SK-N-SH treated with all-trans-retinoic acid at 6 μM for 48 hours (cell line): Measurements from ENCODE around the gene MT1M.

Source experiments
- ATAC-seq: fragments of 200-7000 bp; cut with Tn5 transposase; 3 replicates; pipeline ENCODE4 v1.9.1; 2020; ENCODE audit warnings: mild to moderate bottlenecking, moderate library complexity
- ARNTL ChIP-seq: fragments of 450-650 bp; formaldehyde crosslinking; IDR thresholded peaks from 2 replicates; pipeline ENCODE4 v1.5.0; 2020; ENCODE audit warnings: low read depth, mild to moderate bottlenecking, moderate library complexity, borderline replicate concordance
- BACH2 ChIP-seq: fragments of 250-450 bp; sonication (Bioruptor Pico); IDR thresholded peaks from 2 replicates; pipeline ENCODE4 v1.9.0; 2021; ENCODE audit warnings: mild to moderate bottlenecking, borderline replicate concordance
- CSDC2 ChIP-seq: fragments of 250-450 bp; sonication (Bioruptor Pico); IDR thresholded peaks from 2 replicates; pipeline ENCODE4 v1.5.0; 2020; ENCODE audit warnings: mild to moderate bottlenecking, moderate library complexity
- CSRNP3 ChIP-seq: fragments of 250-450 bp; sonication (Bioruptor Pico); IDR thresholded peaks from 2 replicates; pipeline ENCODE4 v1.5.1; 2021; ENCODE audit warnings: mild to moderate bottlenecking, moderate library complexity
- ESRRG ChIP-seq: fragments of 250-450 bp; sonication (Bioruptor Pico); IDR thresholded peaks from 2 replicates; pipeline ENCODE4 v1.6.1; 2021; ENCODE audit warnings: mild to moderate bottlenecking
- GLIS3 ChIP-seq: fragments of 250-450 bp; sonication (Bioruptor Pico); IDR thresholded peaks from 2 replicates; pipeline ENCODE4 v1.5.0; 2020; ENCODE audit warnings: mild to moderate bottlenecking, moderate library complexity
- ISL1 ChIP-seq: fragments of 250-450 bp; sonication (Bioruptor Pico); IDR thresholded peaks from 2 replicates; pipeline ENCODE4 v2.1.2; 2022; ENCODE audit warnings: mild to moderate bottlenecking, moderate library complexity
- OSR1 ChIP-seq: fragments of 250-450 bp; sonication (Bioruptor Pico); IDR thresholded peaks from 2 replicates; pipeline ENCODE4 v1.8.0; 2022; ENCODE audit warnings: moderate library complexity, mild to moderate bottlenecking, inconsistent platforms
- PATZ1 ChIP-seq: fragments of 250-450 bp; sonication (Bioruptor Pico); IDR thresholded peaks from 2 replicates; pipeline ENCODE4 v1.8.0; 2020; ENCODE audit warnings: mild to moderate bottlenecking, moderate library complexity, borderline replicate concordance
- PPARA ChIP-seq: fragments of 250-450 bp; sonication (Bioruptor Pico); IDR thresholded peaks from 2 replicates; pipeline ENCODE4 v1.5.0; 2020; ENCODE audit warnings: mild to moderate bottlenecking, borderline replicate concordance
- RARB ChIP-seq: fragments of 250-450 bp; sonication (Bioruptor Pico); IDR thresholded peaks from 2 replicates; pipeline ENCODE4 v1.8.0; 2021; ENCODE audit warnings: mild to moderate bottlenecking, moderate library complexity
- TCF4 ChIP-seq: fragments of 250-450 bp; sonication (Bioruptor Pico); IDR thresholded peaks from 2 replicates; pipeline ENCODE4 v1.8.0; 2021; ENCODE audit warnings: mild to moderate bottlenecking, moderate library complexity, borderline replicate concordance
- TOX ChIP-seq: fragments of 250-450 bp; sonication (Bioruptor Pico); IDR thresholded peaks from 2 replicates; pipeline ENCODE4 v1.8.0; 2021; ENCODE audit warnings: mild to moderate bottlenecking, moderate library complexity, borderline replicate concordance
- TSHZ2 ChIP-seq: fragments of 250-450 bp; sonication (Bioruptor Pico); IDR thresholded peaks from 2 replicates; pipeline ENCODE4 v1.5.0; 2020; ENCODE audit warnings: mild to moderate bottlenecking, moderate library complexity
- ZC3H10 ChIP-seq: fragments of 250-450 bp; sonication (Bioruptor Pico); IDR thresholded peaks from 2 replicates; pipeline ENCODE4 v1.5.1; 2021; ENCODE audit warnings: mild to moderate bottlenecking, moderate library complexity
- ZFP3 ChIP-seq: fragments of 250-450 bp; sonication (Bioruptor Pico); IDR thresholded peaks from 2 replicates; pipeline ENCODE4 v1.5.0; 2020; ENCODE audit warnings: mild to moderate bottlenecking, moderate library complexity
- ZFP30 ChIP-seq: fragments of 450-650 bp; formaldehyde crosslinking; IDR thresholded peaks from 2 replicates; pipeline ENCODE4 v1.5.0; 2022; ENCODE audit warnings: mild to moderate bottlenecking, moderate library complexity
- ZNF565 ChIP-seq: fragments of 450-650 bp; formaldehyde crosslinking; conservative IDR thresholded peaks from 2 replicates; pipeline ENCODE4 v1.5.0; 2020; ENCODE audit warnings: low read depth, mild to moderate bottlenecking, moderate library complexity
- ZNF70 ChIP-seq: fragments of 450-650 bp; formaldehyde crosslinking; IDR thresholded peaks from 2 replicates; pipeline ENCODE4 v1.5.0; 2020; ENCODE audit warnings: mild to moderate bottlenecking, moderate library complexity
- ZNF8 ChIP-seq: fragments of 450-650 bp; formaldehyde crosslinking; IDR thresholded peaks from 2 replicates; pipeline ENCODE4 v1.5.0; 2020; ENCODE audit warnings: mild to moderate bottlenecking, moderate library complexity

MT1M gene

GRCh38 chr16:56657555-56658326, 25.3 kb downstream of the MT1M start, which contains the start of gene MT1F:
Gene MT1F, plus strand, starts transcription at chr16:56657959. Its CDS starts 100 bp downstream, at chr16:56658059.
- peak; percentile 88 for ATAC-seq

GRCh38 chr16:56658327-56658875, 25.9 kb downstream of the MT1M start:
- ATAC-seq = no peak
- TF ChIP-seq ISL1 (no peak), OSR1 (no peak), PPARA (CRISPR knock-in tag) (no peak), ZNF8 (CRISPR knock-in tag) (no peak), ESRRG (CRISPR knock-in tag) (no peak), CSRNP3 (CRISPR knock-in tag) (no peak), PATZ1 (CRISPR knock-in tag) (no peak), ZC3H10 (CRISPR knock-in tag) (no peak), ARNTL (CRISPR knock-in tag) (no peak), RARB (CRISPR knock-in tag) (no peak)

More at GRCh38 chr16:56657555-56658326, 25.3 kb downstream of the MT1M start, which contains the start of gene MT1F:
- TF ChIP-seq BACH2 (CRISPR knock-in tag) (no peak), GLIS3 (CRISPR knock-in tag) (no peak), ZNF565 (no peak), ZFP3 (CRISPR knock-in tag) (no peak), ZNF8 (CRISPR knock-in tag) (no peak), TSHZ2 (no peak), ZC3H10 (CRISPR knock-in tag) (no peak), ARNTL (CRISPR knock-in tag) (no peak)

- no peak for ATAC-seq
- TF ChIP-seq ARNTL (CRISPR knock-in tag) (no peak), ISL1 (no peak), TOX (CRISPR knock-in tag) (no peak), ZNF565 (no peak), ZNF70 (CRISPR knock-in tag) (no peak), ZFP30 (CRISPR knock-in tag) (no peak)
These were observed 30.2 kb downstream of the MT1M start for GRCh38 chr16:56662357-56663354.

- ATAC-seq = no peak
- TF ChIP-seq ZFP30 (CRISPR knock-in tag) = no peak
- TF ChIP-seq ZNF565 = no peak
- no peak for TF ChIP-seq CSDC2 (CRISPR knock-in tag)
- TF ChIP-seq PPARA (CRISPR knock-in tag) = no peak
- no peak for TF ChIP-seq ZNF70 (CRISPR knock-in tag)
- no peak for TF ChIP-seq TCF4
- TF ChIP-seq TOX (CRISPR knock-in tag) = no peak
- TF ChIP-seq OSR1 = no peak
- no peak for TF ChIP-seq TSHZ2
- no peak for TF ChIP-seq BACH2 (CRISPR knock-in tag)
- no peak for TF ChIP-seq GLIS3 (CRISPR knock-in tag)
- no peak for TF ChIP-seq CSRNP3 (CRISPR knock-in tag)
- TF ChIP-seq ZNF8 (CRISPR knock-in tag) = no peak
These were observed 32.0 kb downstream of the MT1M start for GRCh38 chr16:56664506-56664905.
